Heart left ventricle (tissue), 16 donors: Measurements from ENCODE around the gene ADARB1. TPM values are rescaled to one million over a fixed set of nuclear protein-coding genes. Genes with fewer than 3 reads are reported as not detected.

Experiments used
- ATAC-seq, 4 donors: fragments of 200-7000 bp; cut with Tn5 transposase; one replicate each; pipeline ENCODE4 v1.9.1; 2020 to 2022; ENCODE audit warnings: moderate library complexity in 4 of 4, mild to moderate bottlenecking in 3 of 4, moderate number of reproducible peaks in 1 of 4
- DNase-seq, 5 donors: peaks; one replicate each; pipeline ENCODE4 v3.0.0-alpha.2; 2020
- H3K27ac ChIP-seq, 12 donors: fragments of 200-600 bp; sonication (generic) in 4 of 12; one replicate each; pipeline versions ENCODE4 v1.5.0 to v1.8.0; 2016 to 2022; ENCODE audit warnings: mild to moderate bottlenecking in 2 of 12
- H3K27me3 ChIP-seq, 9 donors: fragments of 200-600 bp; sonication (generic) in 2 of 9; one replicate each; pipeline versions ENCODE4 v1.5.1 to v1.8.0; 2016 to 2022; ENCODE audit warnings: mild to moderate bottlenecking in 3 of 9
- H3K36me3 ChIP-seq, 9 donors: fragments of 200-600 bp; sonication (generic) in 2 of 9; one replicate each; pipeline versions ENCODE4 v1.5.0 to v1.8.0; 2018 to 2022; ENCODE audit warnings: mild to moderate bottlenecking in 2 of 9
- H3K4me1 ChIP-seq, 12 donors: fragments of 200-600 bp; sonication (generic) in 4 of 12; one replicate each; pipeline versions ENCODE4 v1.5.0 to v1.8.0; 2016 to 2022; ENCODE audit warnings: mild to moderate bottlenecking in 3 of 12
- H3K4me3 ChIP-seq, 12 donors: fragments of 200-600 bp; sonication (generic) in 4 of 12; one replicate each; pipeline versions ENCODE4 v1.5.0 to v1.8.0; 2017 to 2022; ENCODE audit warnings: mild to moderate bottlenecking in 9 of 12, moderate library complexity in 4 of 12
- H3K9me3 ChIP-seq, 12 donors: fragments of 200-600 bp; sonication (generic) in 4 of 12; one replicate each; pipeline versions ENCODE4 v1.5.0 to v1.8.0; 2016 to 2022; ENCODE audit warnings: mild to moderate bottlenecking in 1 of 12
- POLR2A ChIP-seq, 2 donors: fragments of 450-650 bp; IDR thresholded peaks; one replicate each; pipeline ENCODE4 v1.6.1; 2017; ENCODE audit warnings: antibody characterized with exemption in 2 of 2, mild to moderate bottlenecking in 2 of 2, moderate library complexity in 2 of 2
- WGBS, 4 donors: extraction: QIAGEN DNeasy Blood & Tissue Kit in 2 of 4; methylation state at CpG; one replicate each; pipeline versions ENCODE4 v1.1.5 to v1.1.7; 2013 to 2018; 5-methylcytosine and 5-hydroxymethylcytosine counted together
- intact Hi-C, 10 donors: fragments of 100-400 bp; cut with DNase I; formaldehyde crosslinking; loops; one replicate each; pipeline versions ENCODE4 v1.11.1 to v1.14.2; 2022
- polyA plus RNA-seq, 2 donors: library from polyadenylated mRNA; stranded (reverse); fragments of 200-250 nt; gene quantifications; one replicate each; pipeline ENCODE4 v1.2.3, GENCODE V29; 2013
- total RNA-seq, 9 donors: library from RNA; depleted of rRNA in 2 of 9; stranded (reverse); fragments of >200 nt in 2 of 9; fragmentation: NEBNext Ultra II Directional in 3 of 9; extraction: Animal tissue kit (Norgen Biotek cat#: 25700) in 3 of 9; gene quantifications; one replicate each; pipeline versions ENCODE4 v1.1.0 to v1.2.4, GENCODE V29; 2016 to 2023
- TF ChIP-seq, protein P1 (sequence below), 12 donors: fragments of 200-600 bp; sonication (generic) in 4 of 12; IDR thresholded peaks; one replicate each; pipeline versions ENCODE4 v1.5.0 to v1.8.0; 2018 to 2022; ENCODE audit warnings: antibody characterized with exemption in 12 of 12, mild to moderate bottlenecking in 5 of 12
- donor health status: ischemic (EF 13 %, LVEDD 7.1; RV severe dilation, severe dysfunction).
- donor health status: healthy with polysubstance abuse.
- donor health status: DM: no; HTN: yes; CAD: no.
- donor health status: DM: no; HTN: no; CAD: no.
- donor health status: ischemic (EF 25% LVEDD 6.9; RV normal size, moderate dysfunction).
- donor health status: ischemic (EF 25% LVEDD 5.7; RV mildly dilated, moderate dysfunction).
- donor health status: healthy.
- donor health status: DM: yes; HTN: yes; CAD: no.
- donor health status: ischemic (EF 35%, LVEDD 5.7; RV mildly dilated, moderate dysfunction).
- donor health status: nonischemic (EF 11% LVEDD 7.7; RV severe dilation, severe dysfunction).
- donor health status: DM: yes; HTN: yes; CAD: no.
- donor health status: PGD.
- donor health status: ischemic (EF 29% LVEDD 5.4; RV normal size, mild dysfunction).
- donor health status: nonischemic (EF 23%, LVEDD 6.1; RV moderate dilation, normal function).

Gene ADARB1
- total and polyA plus RNA-seq, 11 donors = 6.9 to 16.3 (median 12.0) TPM

DNA sequence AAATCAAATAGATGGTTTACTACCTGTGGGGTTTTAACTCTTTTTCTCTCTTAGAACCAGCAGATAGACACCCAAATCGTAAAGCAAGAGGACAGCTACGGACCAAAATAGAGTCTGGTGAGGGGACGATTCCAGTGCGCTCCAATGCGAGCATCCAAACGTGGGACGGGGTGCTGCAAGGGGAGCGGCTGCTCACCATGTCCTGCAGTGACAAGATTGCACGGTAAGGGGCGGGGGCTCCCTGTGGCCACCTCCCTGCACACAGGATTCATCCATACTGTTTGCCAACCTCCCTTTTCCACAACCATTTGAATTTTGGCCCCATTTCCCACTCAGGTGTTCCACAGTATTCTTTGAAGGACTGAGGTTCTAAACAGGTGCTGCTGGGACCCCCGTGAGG is 110.5 kb downstream of the ADARB1 start:
- Histone ChIP-seq H3K27me3 (no peaks in the 10 kb centered on the region), H3K4me1 (no peaks in the 10 kb centered on the region), H3K9me3 (peaks cover 0 to 43% (median 33%) of the 10 kb centered on the region in 12 donors), H3K36me3 (peaks cover 0 to 98% (median 74%) of the 10 kb centered on the region in 9 donors), H3K4me3 (no peak overlapping the region), H3K27ac (no peak overlapping the region)
- DNase-seq (peak in 1 of 5 donors; percentile 55), ATAC-seq (peak in 1 of 4 donors; percentile 77)
- TF ChIP-seq, protein P1, sequence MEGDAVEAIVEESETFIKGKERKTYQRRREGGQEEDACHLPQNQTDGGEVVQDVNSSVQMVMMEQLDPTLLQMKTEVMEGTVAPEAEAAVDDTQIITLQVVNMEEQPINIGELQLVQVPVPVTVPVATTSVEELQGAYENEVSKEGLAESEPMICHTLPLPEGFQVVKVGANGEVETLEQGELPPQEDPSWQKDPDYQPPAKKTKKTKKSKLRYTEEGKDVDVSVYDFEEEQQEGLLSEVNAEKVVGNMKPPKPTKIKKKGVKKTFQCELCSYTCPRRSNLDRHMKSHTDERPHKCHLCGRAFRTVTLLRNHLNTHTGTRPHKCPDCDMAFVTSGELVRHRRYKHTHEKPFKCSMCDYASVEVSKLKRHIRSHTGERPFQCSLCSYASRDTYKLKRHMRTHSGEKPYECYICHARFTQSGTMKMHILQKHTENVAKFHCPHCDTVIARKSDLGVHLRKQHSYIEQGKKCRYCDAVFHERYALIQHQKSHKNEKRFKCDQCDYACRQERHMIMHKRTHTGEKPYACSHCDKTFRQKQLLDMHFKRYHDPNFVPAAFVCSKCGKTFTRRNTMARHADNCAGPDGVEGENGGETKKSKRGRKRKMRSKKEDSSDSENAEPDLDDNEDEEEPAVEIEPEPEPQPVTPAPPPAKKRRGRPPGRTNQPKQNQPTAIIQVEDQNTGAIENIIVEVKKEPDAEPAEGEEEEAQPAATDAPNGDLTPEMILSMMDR (IDR thresholded peaks at IDR 0.05) = no peak
- TF ChIP-seq POLR2A (IDR thresholded peaks at IDR 0.05) = no peak
- WGBS, 4 donors = 91 to 95% (median 95%) methylated on average over 11 of the region's 11 CpGs
- intact Hi-C loops = no loop called here

- ATAC-seq (no peak), DNase-seq (no peak)
- Histone ChIP-seq H3K27me3 (no peaks in the 10 kb centered on the region), H3K4me3 (no peak overlapping the region), H3K4me1 (no peaks in the 10 kb centered on the region), H3K9me3 (peaks cover 0 to 55% (median 42%) of the 10 kb centered on the region in 12 donors), H3K36me3 (peaks cover 0 to 100% (median 58%) of the 10 kb centered on the region in 9 donors), H3K27ac (no peak overlapping the region)
- TF ChIP-seq, protein P1 (IDR thresholded peaks at IDR 0.05) = no peak
- no peak for TF ChIP-seq POLR2A (IDR thresholded peaks at IDR 0.05)
- intact Hi-C loops = no loop called here
- WGBS, 4 donors = 94 to 99% (median 97%) methylated on average over 1 of the region's 1 CpG
Measured at GRCh38 chr21:45186709-45187108, 112.3 kb downstream of the ADARB1 start.

DNA sequence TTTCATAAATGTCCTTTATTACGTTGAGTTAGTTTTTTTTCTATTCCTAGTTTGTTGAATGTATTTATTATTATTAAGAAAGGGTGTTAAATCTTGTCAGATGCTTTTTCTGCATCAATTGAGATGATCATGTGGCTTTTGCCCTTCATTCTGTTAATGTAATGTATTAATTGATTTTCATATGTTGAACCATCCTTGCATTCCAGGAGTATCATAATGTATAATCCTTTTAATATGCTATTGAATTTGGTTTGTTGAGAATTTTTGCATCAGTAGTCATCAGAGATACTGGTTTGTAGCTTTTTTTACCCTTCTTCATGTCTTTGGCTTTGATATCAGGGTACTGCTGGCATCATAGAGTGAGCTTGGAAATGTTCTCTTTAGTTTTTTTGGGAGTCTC is 113.3 kb downstream of the ADARB1 start:
- H3K27me3 ChIP-seq = no peaks in the 10 kb centered on the region
- TF ChIP-seq POLR2A (IDR thresholded peaks at IDR 0.05) = no peak
- TF ChIP-seq, protein P1 (IDR thresholded peaks at IDR 0.05) = no peak
- WGBS, 4 donors = 96 to 99% (median 98%) methylated on average over 1 of the region's 1 CpG
- H3K4me1 ChIP-seq = no peaks in the 10 kb centered on the region
- ATAC-seq = no peak
- no peak overlapping the region for H3K4me3 ChIP-seq
- DNase-seq = no peak
- H3K36me3 ChIP-seq = peaks cover 0 to 99% (median 50%) of the 10 kb centered on the region in 9 donors
- H3K9me3 ChIP-seq = peaks cover 0 to 55% (median 42%) of the 10 kb centered on the region in 12 donors
- intact Hi-C loops = no loop called here
- H3K27ac ChIP-seq = no peak overlapping the region

- no peak overlapping the region for H3K4me3 ChIP-seq
Measured at GRCh38 chr21:45190013-45190412, 115.6 kb downstream of the ADARB1 start.

More at GRCh38 chr21:45190013-45190412, 115.6 kb downstream of the ADARB1 start:
- ATAC-seq = no peak
- intact Hi-C loops = no loop called here
- Histone ChIP-seq H3K9me3 (peaks cover 0 to 55% (median 42%) of the 10 kb centered on the region in 12 donors), H3K27ac (no peak overlapping the region), H3K36me3 (peaks cover 0 to 84% (median 31%) of the 10 kb centered on the region in 9 donors), H3K4me1 (no peaks in the 10 kb centered on the region), H3K27me3 (no peaks in the 10 kb centered on the region)
- TF ChIP-seq, protein P1 (IDR thresholded peaks at IDR 0.05) = no peak
- TF ChIP-seq POLR2A (IDR thresholded peaks at IDR 0.05) = no peak
- no peak for DNase-seq
- 98 to 100% (median 99%) methylated on average over 2 of the region's 2 CpGs for WGBS, 4 donors
